Fibroblast of villous mesenchyme (primary cell): ENCODE results near the gene COMP. TPM values are rescaled to one million over a fixed set of nuclear protein-coding genes. Genes with fewer than 3 reads are reported as not detected.

Experiments
- DNase-seq: peaks from one replicate; pipeline ENCODE4 v3.0.0-alpha.2; 2010; ENCODE audit warnings: low read depth
- H3K4me3 ChIP-seq: 2 replicates; pipeline ENCODE4 v1.5.1; 2011; ENCODE audit warnings: low read depth, mild to moderate bottlenecking, low read length
- CTCF ChIP-seq: IDR thresholded peaks from 2 replicates; pipeline ENCODE4 v1.5.1; 2012; ENCODE audit warnings: low read depth, mild to moderate bottlenecking, low read length; ENCODE audit not compliant: insufficient read depth
- total RNA-seq: library from RNA; depleted of rRNA; stranded (reverse); fragments of >200 nt; gene quantifications from 2 replicates; pipeline ENCODE4 v1.2.3, GENCODE V29; 2012

The COMP gene
- total RNA-seq, 1 donor: under 0.01 TPM

- no peak for TF ChIP-seq CTCF
- no peak overlapping the region for H3K4me3 ChIP-seq
- DNase-seq: no peak
Measured at GRCh38 chr19:18754501-18754900, 36.6 kb downstream of the COMP start.

GRCh38 chr19:18751571-18751970 lies 39.5 kb downstream of the COMP start:
- no peak overlapping the region for H3K4me3 ChIP-seq
- TF ChIP-seq CTCF: no peak
- DNase-seq: no peak

- no peak for TF ChIP-seq CTCF
- no peak overlapping the region for H3K4me3 ChIP-seq
- DNase-seq: no peak
Measured at GRCh38 chr19:18750295-18750970, 40.7 kb downstream of the COMP start.

GRCh38 chr19:18749362-18750231 lies 41.5 kb downstream of the COMP start:
- DNase-seq: no peak
- H3K4me3 ChIP-seq: no peak overlapping the region
- no peak for TF ChIP-seq CTCF

GRCh38 chr19:18746401-18747325 lies 44.4 kb downstream of the COMP start:
- H3K4me3 ChIP-seq: no peak overlapping the region
- TF ChIP-seq CTCF: no peak
- DNase-seq: no peak

GRCh38 chr19:18745931-18746330 lies 45.2 kb downstream of the COMP start:
- TF ChIP-seq CTCF: no peak

More at GRCh38 chr19:18745931-18746330, 45.2 kb downstream of the COMP start:
- no peak overlapping the region for H3K4me3 ChIP-seq
- DNase-seq: no peak
